H1 (cell line): ENCODE measurements around the gene RARRES1. TPM values are rescaled to one million over a fixed set of nuclear protein-coding genes. Genes with fewer than 3 reads are reported as not detected.

Source experiments
- FOSL1 ChIP-seq: IDR thresholded peaks from 2 replicates; pipeline ENCODE4 v1.6.1; 2011; ENCODE audit warnings: mild to moderate bottlenecking, low read depth, low read length, moderate library complexity; ENCODE audit not compliant: insufficient read depth
- SP1 ChIP-seq: IDR thresholded peaks from 2 replicates; pipeline ENCODE4 v1.6.1; 2011; ENCODE audit warnings: low read depth, low read length
- polyA plus RNA-seq, 7 experiments: library from polyadenylated mRNA; depleted of rRNA in 3 of 7; stranded (reverse) in 5 of 7; unstranded in 2 of 7; fragments of >200 nt in 5 of 7; fragments of 200-250 nt in 2 of 7; gene quantifications; 1 replicate in 5 of 7; 2 replicates in 1 of 7; 4 replicates in 1 of 7; pipeline versions ENCODE4 v1.2.1 to v1.2.3, GENCODE V29; 2011 to 2013; ENCODE audit warnings: missing spikeins in 2 of 7, mixed read lengths in 2 of 7
- total RNA-seq: library from RNA; stranded (reverse); fragmentation: NEBNext Ultra II Directional; extraction: Animal tissue kit (Norgen Biotek cat#: 25700); gene quantifications from 2 replicates; pipeline ENCODE4 v1.2.1, GENCODE V29; 2021

RARRES1 gene
- total and polyA plus RNA-seq, 2 of the 8 experiments (the other 6 are each of a cell fraction or from before 2014, with no cell fraction given): 0.26 to 0.71 TPM

DNA sequence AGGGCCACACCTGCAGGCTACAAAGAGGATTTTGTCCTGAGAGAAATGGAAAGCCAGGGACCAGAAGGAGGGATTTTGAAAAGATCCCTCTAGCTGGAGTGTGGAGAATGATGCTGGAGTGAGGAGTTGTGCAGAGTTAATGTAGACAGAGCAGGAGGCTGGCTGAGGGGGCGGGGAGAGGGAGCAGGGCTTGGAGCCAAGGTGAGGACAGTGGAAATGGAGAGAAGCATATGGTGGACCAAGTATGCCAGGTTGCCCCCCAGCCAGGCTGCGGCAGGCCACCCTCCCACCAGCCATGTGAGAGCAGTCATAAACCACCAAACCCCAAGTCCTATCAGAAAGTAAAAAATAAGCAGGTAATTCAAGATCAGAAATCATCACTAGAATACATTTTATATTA, 14.7 kb downstream of the RARRES1 start (continued):
- TF ChIP-seq FOSL1 (no peak), SP1 (no peak)
